RWPE2 (cell line): ENCODE results near the gene BTBD9.

ENCODE experiments used
- ATAC-seq: fragments of 200-7000 bp; cut with Tn5 transposase; 3 replicates; pipeline ENCODE4 v1.9.1; 2021; ENCODE audit warnings: low read depth
- DNase-seq: peaks from one replicate; pipeline ENCODE4 v3.0.0-alpha.2; 2020; ENCODE audit warnings: low spot score
- H3K27ac ChIP-seq: fragments of 450-650 bp; 2 replicates; pipeline ENCODE4 v1.5.1; 2017; ENCODE audit warnings: mild to moderate bottlenecking; ENCODE audit not compliant: poor library complexity, severe bottlenecking
- H3K27me3 ChIP-seq: fragments of 250-450 bp; sonication (Bioruptor Pico); 2 replicates; pipeline ENCODE4 v1.5.1; 2021; ENCODE audit warnings: mild to moderate bottlenecking, moderate library complexity; ENCODE audit not compliant: insufficient read depth, poor library complexity, severe bottlenecking
- H3K36me3 ChIP-seq: fragments of 250-450 bp; sonication (Bioruptor Pico); 2 replicates; pipeline ENCODE4 v1.5.1; 2020; ENCODE audit warnings: low read depth, mild to moderate bottlenecking, moderate library complexity
- H3K4me1 ChIP-seq: fragments of 250-450 bp; sonication (Bioruptor Pico); 2 replicates; pipeline ENCODE4 v1.5.1; 2021; ENCODE audit warnings: mild to moderate bottlenecking, moderate library complexity; ENCODE audit not compliant: insufficient read depth, poor library complexity, severe bottlenecking
- H3K4me3 ChIP-seq: fragments of 250-450 bp; sonication (Bioruptor Pico); 2 replicates; pipeline ENCODE4 v1.5.1; 2021; ENCODE audit warnings: mild to moderate bottlenecking, moderate library complexity; ENCODE audit not compliant: severe bottlenecking
- H3K9me3 ChIP-seq: fragments of 250-450 bp; sonication (Bioruptor Pico); 2 replicates; pipeline ENCODE4 v1.5.1; 2021; ENCODE audit warnings: mild to moderate bottlenecking, moderate library complexity; ENCODE audit not compliant: severe bottlenecking
- CTCF ChIP-seq: fragments of 450-650 bp; IDR thresholded peaks from one replicate; pipeline ENCODE4 v1.5.1; 2017; ENCODE audit warnings: mild to moderate bottlenecking, moderate library complexity; ENCODE audit not compliant: poor library complexity, severe bottlenecking

The BTBD9 gene

GRCh38 chr6:38445925-38446324 lies 193.8 kb downstream of the BTBD9 start:
- Histone ChIP-seq H3K4me1 (no peaks in the 10 kb centered on the region), H3K27me3 (no peaks in the 10 kb centered on the region), H3K9me3 (no peaks in the 10 kb centered on the region), H3K4me3 (no peak overlapping the region), H3K27ac (no peak overlapping the region), H3K36me3 (no peaks in the 10 kb centered on the region)
- no peak for TF ChIP-seq CTCF
- no peak for DNase-seq
- ATAC-seq = no peak

GRCh38 chr6:38445336-38445735 lies 194.4 kb downstream of the BTBD9 start:
- Histone ChIP-seq H3K27ac (no peak overlapping the region), H3K4me3 (no peak overlapping the region), H3K9me3 (no peaks in the 10 kb centered on the region), H3K27me3 (no peaks in the 10 kb centered on the region), H3K36me3 (no peaks in the 10 kb centered on the region), H3K4me1 (no peaks in the 10 kb centered on the region)
- DNase-seq (no peak), ATAC-seq (no peak)
- no peak for TF ChIP-seq CTCF

GRCh38 chr6:38443352-38444144 lies 196.2 kb downstream of the BTBD9 start:
- ATAC-seq = no peak
- TF ChIP-seq CTCF = no peak

GRCh38 chr6:38438097-38438496 lies 201.6 kb downstream of the BTBD9 start:
- H3K4me3 ChIP-seq = no peak overlapping the region
- no peak overlapping the region for H3K27ac ChIP-seq
- ATAC-seq = no peak
- no peak for DNase-seq
- H3K27me3 ChIP-seq = no peaks in the 10 kb centered on the region
- H3K4me1 ChIP-seq = peaks cover 4% of the 10 kb centered on the region
- no peaks in the 10 kb centered on the region for H3K9me3 ChIP-seq
- no peaks in the 10 kb centered on the region for H3K36me3 ChIP-seq
- no peak for TF ChIP-seq CTCF

More at GRCh38 chr6:38443352-38444144, 196.2 kb downstream of the BTBD9 start:
- Histone ChIP-seq H3K36me3 (no peaks in the 10 kb centered on the region), H3K4me3 (no peak overlapping the region), H3K9me3 (no peaks in the 10 kb centered on the region), H3K4me1 (no peaks in the 10 kb centered on the region), H3K27me3 (no peaks in the 10 kb centered on the region), H3K27ac (no peak overlapping the region)
- no peak for DNase-seq

GRCh38 chr6:38436726-38437465 lies 202.8 kb downstream of the BTBD9 start:
- H3K36me3 ChIP-seq = no peaks in the 10 kb centered on the region
- H3K4me1 ChIP-seq = peaks cover 4% of the 10 kb centered on the region
- TF ChIP-seq CTCF = no peak
- no peak overlapping the region for H3K4me3 ChIP-seq
- H3K27ac ChIP-seq = no peak overlapping the region
- ATAC-seq (peak; percentile 89), DNase-seq (no peak)
- no peaks in the 10 kb centered on the region for H3K27me3 ChIP-seq
- no peaks in the 10 kb centered on the region for H3K9me3 ChIP-seq
